Measurements from ENCODE around the gene TXNL4A. TPM values are rescaled to one million over a fixed set of nuclear protein-coding genes. Genes with fewer than 3 reads are reported as not detected.

The TXNL4A gene, protein sequence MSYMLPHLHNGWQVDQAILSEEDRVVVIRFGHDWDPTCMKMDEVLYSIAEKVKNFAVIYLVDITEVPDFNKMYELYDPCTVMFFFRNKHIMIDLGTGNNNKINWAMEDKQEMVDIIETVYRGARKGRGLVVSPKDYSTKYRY
- 96.5 and 117 TPM in 2 replicates for total RNA-seq

GRCh38 chr18:79988451-79989194 lies at the start of gene TXNL4A:
Gene TXNL4A, minus strand, starts transcription at chr18:79988563. Its CDS starts 171 bp downstream, at chr18:79988392.

DNA sequence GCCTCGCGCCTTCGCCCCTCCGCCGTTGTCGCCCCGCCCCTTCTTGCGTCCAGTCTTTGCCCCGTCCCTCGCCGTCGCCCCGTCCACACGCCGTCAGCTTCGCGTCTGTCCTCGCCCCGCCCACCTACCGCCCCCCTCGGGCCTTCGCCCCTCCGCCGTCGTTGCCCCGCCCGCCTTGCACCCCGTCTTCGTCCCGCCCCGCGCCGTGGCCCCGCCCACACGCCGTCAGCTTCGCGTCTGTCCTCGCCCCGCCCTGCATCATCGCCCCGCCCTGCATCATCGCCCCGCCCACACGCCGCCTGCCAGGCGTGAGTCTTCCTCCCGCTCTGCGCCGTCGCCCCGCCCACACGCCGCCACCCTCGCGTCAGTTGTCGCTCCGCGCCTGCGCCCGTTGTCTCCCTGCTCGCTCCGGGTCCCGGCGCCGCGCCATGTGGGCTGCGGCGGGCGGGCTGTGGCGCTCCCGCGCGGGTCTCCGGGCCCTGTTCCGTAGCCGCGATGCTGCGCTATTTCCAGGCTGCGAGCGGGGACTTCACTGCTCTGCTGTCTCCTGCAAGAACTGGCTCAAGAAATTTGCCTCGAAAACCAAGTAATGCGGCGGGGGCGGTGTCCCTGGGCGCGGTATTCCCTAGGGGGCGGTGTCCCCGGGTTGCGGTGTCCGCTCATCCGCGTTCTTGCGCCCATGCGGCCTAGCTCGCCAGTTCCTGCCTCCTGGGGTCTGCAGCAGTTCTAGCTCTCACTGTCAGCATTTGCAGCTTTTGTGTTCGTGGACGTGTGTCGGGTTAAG lies 45.9 kb upstream of the TXNL4A start, which contains the start of gene RBFA:
Gene RBFA (plus strand): TSS at position 367 of the 784 bp plus-strand sequence. CDS start 62 bp downstream, at position 429.

DNA sequence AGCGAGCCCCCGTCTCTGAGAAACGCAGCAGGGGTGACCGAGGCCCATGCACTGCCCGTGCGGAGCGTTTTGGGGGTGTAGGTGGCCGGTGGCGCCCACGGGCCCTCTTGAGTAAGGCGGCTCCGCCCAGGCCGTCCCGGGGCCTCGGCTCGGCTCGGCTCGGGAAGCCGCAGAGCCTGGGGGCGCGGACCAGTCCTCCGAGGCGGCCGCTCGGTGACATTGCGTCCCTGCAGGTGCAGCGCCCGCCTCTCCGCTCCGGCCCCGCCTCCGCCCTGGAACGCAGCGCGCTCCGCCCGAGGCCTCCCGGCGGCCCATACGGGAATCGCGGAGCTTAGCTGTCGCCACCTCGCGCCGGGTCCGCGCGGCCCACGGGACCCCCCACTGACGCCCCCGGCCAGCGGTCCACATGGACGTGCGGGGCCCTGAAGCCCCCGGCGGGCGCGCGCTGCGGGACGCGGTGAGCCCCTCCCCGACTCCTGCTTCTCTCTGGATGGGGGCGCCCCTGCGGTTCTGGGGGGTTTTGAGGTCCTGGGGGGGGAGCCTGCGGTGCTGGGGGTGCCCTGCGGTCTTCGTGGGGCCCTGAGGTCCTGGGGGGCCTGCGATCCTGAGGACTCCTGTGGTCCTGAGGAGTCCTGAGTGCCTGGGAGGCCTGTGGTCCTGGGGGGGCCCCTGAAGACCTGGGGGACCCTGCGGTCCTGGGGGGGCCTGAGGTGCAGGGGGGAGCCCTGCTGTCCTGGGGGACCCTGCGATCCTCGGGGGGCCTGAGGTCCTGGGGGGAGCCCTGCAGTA lies 23.8 kb downstream of the TXNL4A start, which contains the start of gene HSBP1L1:
Gene HSBP1L1 (plus strand): TSS at position 314 of the 789 bp plus-strand sequence. CDS start 93 bp downstream, at position 407.

GRCh38 chr18:79951545-79952455 lies 36.6 kb downstream of the TXNL4A start, which contains the start of gene SLC66A2:
Gene SLC66A2, minus strand, starts transcription at chr18:79951653. Its CDS starts 727 bp downstream, at chr18:79950926.

Other genes with a start within 250 kb of the TXNL4A start
- not detected in 2 replicates for gene KCNG2, start 190.6 kb downstream of the TXNL4A start, total RNA-seq
- 13.6 and 22.7 TPM in 2 replicates for gene SLC66A2, start 36.9 kb downstream of the TXNL4A start, total RNA-seq
- 1.2 and 3.4 TPM in 2 replicates for gene HSBP1L1, start 23.9 kb downstream of the TXNL4A start, total RNA-seq
- 35.5 and 36.7 TPM in 2 replicates for gene RBFA, start 45.9 kb upstream of the TXNL4A start, total RNA-seq
- gene ADNP2, start 120.7 kb upstream of the TXNL4A start, total RNA-seq = 27.1 and 27.4 TPM in 2 replicates